Measurements from ENCODE around the gene FYB2.

FYB2 gene

GRCh38 chr1:56771717-56772116 lies 47.5 kb downstream of the FYB2 start:
- no peaks in the 10 kb centered on the region for H3K79me2 ChIP-seq (ENCODE audit: control insufficient read depth, low read length)
- H3K27me3 ChIP-seq (ENCODE audit: control insufficient read depth, low read length): no peaks in the 10 kb centered on the region
- TF ChIP-seq CTCF (IDR thresholded peaks at IDR 0.05; ENCODE audit: low read depth, low read length, poor library complexity, severe bottlenecking) (no peak), EZH2phosphoT487 (IDR thresholded peaks at IDR 0.05; ENCODE audit: borderline replicate concordance, low read length) (no peak)
- no peak overlapping the region for H3K4me3 ChIP-seq (ENCODE audit: low read length)
- no peak overlapping the region for H3K27ac ChIP-seq (ENCODE audit: low read depth, low read length)
- no peaks in the 10 kb centered on the region for H3K4me1 ChIP-seq (ENCODE audit: control insufficient read depth, low read length)
- no peaks in the 10 kb centered on the region for H3F3A ChIP-seq (ENCODE audit: control insufficient read depth, insufficient read depth)
- no peak overlapping the region for H3K4me2 ChIP-seq (ENCODE audit: low read length)
- no peaks in the 10 kb centered on the region for H3K9me3 ChIP-seq (ENCODE audit: control insufficient read depth, insufficient read depth, low read length)
- no peaks in the 10 kb centered on the region for H3K9me2 ChIP-seq (replicated peaks; ENCODE audit: control insufficient read depth, low read length)
- no peaks in the 10 kb centered on the region for H4K20me1 ChIP-seq (ENCODE audit: control insufficient read depth, insufficient read depth, low read depth, low read length)
- H3K36me3 ChIP-seq (ENCODE audit: control insufficient read depth, low read length): no peaks in the 10 kb centered on the region

GRCh38 chr1:56758794-56759193 lies 60.4 kb downstream of the FYB2 start:
- Histone ChIP-seq H3K9me3 (ENCODE audit: control insufficient read depth, insufficient read depth, low read length) (no peaks in the 10 kb centered on the region), H3K36me3 (ENCODE audit: control insufficient read depth, low read length) (no peaks in the 10 kb centered on the region), H3K9me2 (replicated peaks; ENCODE audit: control insufficient read depth, low read length) (no peaks in the 10 kb centered on the region), H3K27ac (ENCODE audit: low read depth, low read length) (no peak overlapping the region), H3F3A (ENCODE audit: control insufficient read depth, insufficient read depth) (no peaks in the 10 kb centered on the region), H3K4me3 (ENCODE audit: low read length) (no peak overlapping the region), H3K4me1 (ENCODE audit: control insufficient read depth, low read length) (no peaks in the 10 kb centered on the region), H3K27me3 (ENCODE audit: control insufficient read depth, low read length) (no peaks in the 10 kb centered on the region), H3K4me2 (ENCODE audit: low read length) (no peak overlapping the region), H3K79me2 (ENCODE audit: control insufficient read depth, low read length) (no peaks in the 10 kb centered on the region), H4K20me1 (ENCODE audit: control insufficient read depth, insufficient read depth, low read depth, low read length) (no peaks in the 10 kb centered on the region)
- TF ChIP-seq EZH2phosphoT487 (IDR thresholded peaks at IDR 0.05; ENCODE audit: borderline replicate concordance, low read length) (no peak), CTCF (IDR thresholded peaks at IDR 0.05; ENCODE audit: low read depth, low read length, poor library complexity, severe bottlenecking) (no peak)

- Histone ChIP-seq H3K79me2 (ENCODE audit: control insufficient read depth, low read length) (no peaks in the 10 kb centered on the region), H3K9me3 (ENCODE audit: control insufficient read depth, insufficient read depth, low read length) (no peaks in the 10 kb centered on the region), H3K27me3 (ENCODE audit: control insufficient read depth, low read length) (no peaks in the 10 kb centered on the region), H3K36me3 (ENCODE audit: control insufficient read depth, low read length) (no peaks in the 10 kb centered on the region), H4K20me1 (ENCODE audit: control insufficient read depth, insufficient read depth, low read depth, low read length) (no peaks in the 10 kb centered on the region), H3K27ac (ENCODE audit: low read depth, low read length) (no peak overlapping the region), H3K4me1 (ENCODE audit: control insufficient read depth, low read length) (no peaks in the 10 kb centered on the region), H3K4me3 (ENCODE audit: low read length) (no peak overlapping the region), H3F3A (ENCODE audit: control insufficient read depth, insufficient read depth) (no peaks in the 10 kb centered on the region), H3K9me2 (replicated peaks; ENCODE audit: control insufficient read depth, low read length) (no peaks in the 10 kb centered on the region), H3K4me2 (ENCODE audit: low read length) (no peak overlapping the region)
- TF ChIP-seq CTCF (IDR thresholded peaks at IDR 0.05; ENCODE audit: low read depth, low read length, poor library complexity, severe bottlenecking) (no peak), EZH2phosphoT487 (IDR thresholded peaks at IDR 0.05; ENCODE audit: borderline replicate concordance, low read length) (no peak)
Observed at GRCh38 chr1:56758135-56758534, 61.1 kb downstream of the FYB2 start.

- Histone ChIP-seq H4K20me1 (ENCODE audit: control insufficient read depth, insufficient read depth, low read depth, low read length) (no peaks in the 10 kb centered on the region), H3K4me3 (ENCODE audit: low read length) (no peak overlapping the region), H3K9me3 (ENCODE audit: control insufficient read depth, insufficient read depth, low read length) (no peaks in the 10 kb centered on the region), H3K4me2 (ENCODE audit: low read length) (no peak overlapping the region), H3K27me3 (ENCODE audit: control insufficient read depth, low read length) (no peaks in the 10 kb centered on the region), H3K79me2 (ENCODE audit: control insufficient read depth, low read length) (no peaks in the 10 kb centered on the region), H3K9me2 (replicated peaks; ENCODE audit: control insufficient read depth, low read length) (no peaks in the 10 kb centered on the region), H3K4me1 (ENCODE audit: control insufficient read depth, low read length) (no peaks in the 10 kb centered on the region), H3K27ac (ENCODE audit: low read depth, low read length) (no peak overlapping the region), H3K36me3 (ENCODE audit: control insufficient read depth, low read length) (no peaks in the 10 kb centered on the region), H3F3A (ENCODE audit: control insufficient read depth, insufficient read depth) (no peaks in the 10 kb centered on the region)
- TF ChIP-seq EZH2phosphoT487 (IDR thresholded peaks at IDR 0.05; ENCODE audit: borderline replicate concordance, low read length) (no peak), CTCF (IDR thresholded peaks at IDR 0.05; ENCODE audit: low read depth, low read length, poor library complexity, severe bottlenecking) (no peak)
Observed at GRCh38 chr1:56755911-56756310, 63.3 kb downstream of the FYB2 start.
